Stimulated activated CD4-positive, alpha-beta T cell treated with anti-CD3 and anti-CD28 coated beads, Interleukin-1b, Interleukin-23, amount 100 ng/mL, for 48 hours (primary cell): ENCODE measurements around the gene DEFB131A.
"Not testable (repeated sequence)": the region's sequence is repeated elsewhere in the genome, so short reads cannot be mapped to it uniquely, and the experiment has no call there.

Experiments
- DNase-seq: peaks from one replicate; pipeline ENCODE4 v3.0.0-alpha.2; 2020

Gene DEFB131A, protein sequence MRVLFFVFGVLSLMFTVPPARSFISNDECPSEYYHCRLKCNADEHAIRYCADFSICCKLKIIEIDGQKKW

DNA sequence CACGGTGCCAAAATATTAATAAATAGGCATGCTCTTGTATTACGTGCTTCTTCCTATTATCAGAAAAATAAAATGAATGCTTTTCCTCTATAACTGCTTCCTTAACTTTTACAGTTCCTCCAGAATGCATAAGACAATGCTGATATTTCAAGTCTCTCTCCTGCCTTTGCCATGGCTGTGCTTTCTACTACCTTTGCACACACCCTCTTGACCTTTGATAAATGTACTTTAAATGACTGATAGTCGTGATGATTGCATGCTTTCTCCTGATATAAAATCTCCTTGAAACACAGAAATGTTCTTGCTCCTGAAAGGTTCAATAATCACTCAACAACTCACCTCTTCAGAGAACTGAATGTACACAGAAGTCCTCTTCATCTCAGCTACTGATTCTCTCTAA is at the start of gene DEFB131A:
DEFB131A (plus strand) TSS at position 301 of the 400 bp plus-strand sequence. CDS start 120 bp downstream, outside the sequence.
- not testable (repeated sequence) for DNase-seq

DNA sequence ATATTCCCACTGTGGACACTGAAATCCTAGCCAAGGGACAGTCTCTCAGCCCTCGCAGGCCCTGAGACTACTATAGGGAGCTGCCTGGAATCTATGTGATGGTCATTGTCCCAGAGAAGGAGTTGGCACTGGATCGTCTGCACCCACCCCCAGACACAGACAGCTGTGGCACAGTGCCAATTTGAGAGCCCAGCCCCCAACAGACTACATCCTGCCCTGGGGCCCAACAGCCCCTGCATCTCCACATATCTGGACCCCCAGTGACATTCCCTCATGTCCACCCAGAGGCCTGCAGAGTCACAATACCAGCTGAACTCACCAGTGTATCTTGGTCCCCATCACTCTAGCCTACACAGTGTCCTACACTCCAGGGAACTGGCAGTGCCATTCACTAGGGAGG is 38.4 kb upstream of the DEFB131A start:
- DNase-seq = not testable (repeated sequence)

DNA sequence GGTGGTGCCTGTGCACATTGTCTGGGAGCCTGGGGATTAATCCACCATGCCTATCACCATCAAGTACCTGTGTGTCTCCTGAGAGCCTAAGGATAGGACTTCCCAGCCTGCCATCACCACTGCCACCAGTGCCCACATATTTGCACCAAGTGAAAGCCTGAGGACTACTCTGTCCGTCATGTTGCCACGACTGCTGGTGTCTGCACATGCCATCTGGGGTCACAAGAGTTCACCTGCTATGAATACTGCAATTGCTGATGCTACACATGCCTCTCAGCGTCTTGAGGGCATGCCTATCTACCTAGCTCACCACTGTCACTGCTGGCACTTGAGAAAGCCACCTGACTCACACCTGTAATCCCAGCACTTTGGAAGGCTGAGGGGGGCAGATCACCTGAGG is 37.7 kb upstream of the DEFB131A start:
- not testable (repeated sequence) for DNase-seq

DNA sequence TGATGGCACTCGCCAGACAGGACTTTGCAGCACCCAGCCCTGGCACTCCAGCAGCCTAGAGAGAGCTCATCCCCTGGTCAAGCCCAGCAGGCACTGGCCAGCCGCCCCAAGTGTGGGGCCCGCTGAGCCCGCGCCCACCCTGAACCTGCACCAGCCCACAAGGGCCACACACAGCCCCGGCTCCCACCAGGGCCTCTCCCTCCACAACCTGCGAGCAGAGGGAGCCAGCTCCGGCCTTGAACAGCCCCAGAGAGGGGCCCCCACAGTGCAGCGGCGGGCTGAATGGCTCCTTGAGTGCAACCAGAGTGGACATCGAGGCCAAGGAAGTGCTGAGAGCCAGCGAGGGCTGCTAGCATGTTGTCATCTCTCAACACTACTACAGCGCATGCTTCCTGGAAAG is 34.4 kb upstream of the DEFB131A start:
- DNase-seq = no peak

DNA sequence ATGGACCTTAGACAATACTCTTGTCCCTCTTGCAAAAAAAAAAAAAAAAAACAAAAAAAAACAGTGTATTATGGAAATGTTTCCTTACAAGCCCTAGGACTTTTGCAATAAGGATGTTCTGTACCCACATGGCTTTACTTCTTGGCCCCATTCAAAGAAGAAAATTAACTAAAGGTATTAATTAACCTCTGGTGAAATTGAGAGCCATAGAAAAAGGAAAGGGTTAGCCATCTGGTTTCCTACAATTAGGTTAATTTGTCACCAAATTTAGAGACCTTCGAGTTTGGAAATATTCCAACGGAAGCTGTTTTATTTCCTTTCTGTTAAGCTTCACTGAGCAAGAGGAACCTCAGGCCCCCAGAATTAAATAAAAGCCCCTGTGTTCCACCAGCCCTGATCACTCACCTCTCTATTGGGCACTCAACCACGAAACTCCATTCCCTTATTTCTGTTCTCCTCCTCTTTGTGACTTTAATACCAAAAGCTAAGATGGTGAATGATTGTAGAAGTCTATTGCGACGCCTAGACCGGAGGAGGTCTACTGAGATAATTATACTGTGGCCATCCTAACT is 22.2 kb upstream of the DEFB131A start:
- not testable (repeated sequence) for DNase-seq

DNA sequence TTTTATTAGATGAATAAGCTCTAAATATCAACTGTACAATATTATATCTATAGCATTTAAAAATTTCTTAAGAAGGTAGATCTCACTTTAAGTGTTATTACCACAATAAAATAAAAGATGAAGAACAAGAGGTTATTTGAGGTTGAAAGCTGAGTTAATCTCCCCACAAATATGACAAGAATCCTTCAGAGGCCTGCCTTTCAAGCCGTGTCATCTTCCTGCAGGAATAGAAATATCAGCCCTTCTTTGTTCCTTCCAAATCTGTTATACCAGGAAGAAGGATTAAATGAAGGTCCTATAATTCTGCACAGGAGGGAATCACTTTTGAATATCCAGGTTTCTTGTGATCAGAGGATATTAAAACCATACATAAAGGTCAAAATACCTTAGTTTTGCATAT is 18.3 kb upstream of the DEFB131A start:
- not testable (repeated sequence) for DNase-seq

DNA sequence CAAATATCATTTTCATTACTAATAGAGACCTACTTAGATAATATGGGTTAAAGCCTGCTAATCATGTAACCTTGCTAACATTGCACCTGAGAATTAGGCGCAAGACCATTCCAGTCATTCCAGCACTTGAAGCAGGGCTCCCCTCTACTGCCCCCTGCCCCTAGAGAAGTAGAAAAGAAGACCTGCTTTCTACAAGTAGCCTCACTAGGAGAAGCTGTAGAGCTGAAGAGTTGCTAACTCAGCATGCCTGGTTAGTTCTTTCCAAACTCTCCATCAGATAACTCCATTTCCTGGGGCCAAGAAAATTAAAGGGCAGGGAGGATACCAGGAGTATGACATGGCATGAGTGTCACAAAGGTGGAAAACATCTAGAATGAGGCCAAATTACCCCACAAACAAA is 14.2 kb upstream of the DEFB131A start:
- not testable (repeated sequence) for DNase-seq

DNA sequence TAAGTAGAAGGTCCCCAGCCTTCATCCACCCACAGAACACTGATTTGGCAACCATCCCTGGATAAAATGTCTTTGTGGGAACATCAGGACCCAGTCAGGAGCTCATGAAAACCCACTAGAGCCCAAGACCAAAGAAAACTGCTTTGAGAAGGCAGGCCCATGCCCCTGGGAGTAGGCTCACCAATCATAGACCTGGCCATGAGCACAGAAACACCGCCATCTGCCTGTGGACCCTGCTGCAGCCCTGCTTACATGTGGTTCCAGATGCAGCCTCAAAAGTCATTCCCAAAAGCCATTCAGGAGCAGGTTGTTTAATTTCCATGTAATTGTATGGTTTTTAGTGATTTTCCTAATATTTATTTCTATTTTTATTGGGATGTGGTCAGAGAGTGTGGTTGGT is 10.9 kb upstream of the DEFB131A start:
- not testable (repeated sequence) for DNase-seq

DNA sequence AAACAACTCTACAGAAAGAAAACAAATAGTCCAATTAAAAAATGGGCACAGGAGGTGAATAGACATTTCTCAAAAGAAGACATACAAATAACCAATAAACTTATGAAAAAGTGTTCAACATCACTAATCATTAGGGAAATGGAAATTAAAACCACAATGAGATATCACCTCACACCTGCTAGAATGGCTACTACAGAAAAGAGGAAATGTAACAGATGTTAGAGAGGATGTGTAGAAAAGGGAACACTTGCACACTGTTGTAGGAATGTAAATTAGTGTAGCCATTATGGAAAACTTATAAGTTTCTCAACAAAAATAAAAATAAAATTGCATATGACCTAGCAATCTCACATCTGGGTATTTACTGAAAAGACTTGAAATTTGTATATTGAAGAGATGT is 7.5 kb upstream of the DEFB131A start:
- not testable (repeated sequence) for DNase-seq

DNA sequence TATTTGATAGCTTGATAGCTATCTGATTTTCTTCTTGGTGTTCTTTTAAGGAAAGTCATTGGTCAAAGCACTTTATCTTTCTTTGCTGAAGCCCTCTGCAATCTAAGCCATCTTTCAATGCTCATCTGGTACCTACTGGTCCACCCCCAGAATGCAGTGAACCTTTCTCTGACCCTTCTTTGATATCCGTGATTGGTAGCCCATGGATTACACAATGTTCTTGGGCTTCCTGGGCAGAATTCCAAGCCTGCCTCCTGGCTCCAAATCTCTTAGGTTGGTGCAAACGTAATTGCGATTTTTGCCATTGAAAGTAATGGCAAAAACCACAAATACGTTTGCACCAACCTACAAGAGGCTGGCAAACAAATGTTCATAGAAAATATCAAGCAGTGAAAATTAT is 1.9 kb upstream of the DEFB131A start:
- DNase-seq = not testable (repeated sequence)

DNA sequence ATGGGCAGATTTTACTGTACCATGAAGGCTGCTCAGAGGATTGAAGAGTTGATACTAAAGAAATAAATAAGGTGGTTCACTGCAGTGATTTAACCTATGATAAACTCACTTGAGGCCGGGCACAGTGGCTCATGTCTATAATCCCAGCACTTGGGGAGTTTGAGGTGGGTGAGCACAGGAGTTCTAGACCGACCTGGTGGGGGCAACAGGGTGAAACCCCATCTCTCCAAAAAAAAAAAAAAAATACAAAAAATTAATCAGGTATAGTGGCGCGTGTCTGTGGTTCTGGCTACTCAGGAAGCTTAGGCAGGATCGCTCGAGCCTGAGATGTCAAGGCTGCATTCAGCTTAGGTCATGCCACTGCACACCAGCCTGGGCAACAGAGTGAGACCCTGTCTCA is 467 bp downstream of the DEFB131A start:
- not testable (repeated sequence) for DNase-seq

DNA sequence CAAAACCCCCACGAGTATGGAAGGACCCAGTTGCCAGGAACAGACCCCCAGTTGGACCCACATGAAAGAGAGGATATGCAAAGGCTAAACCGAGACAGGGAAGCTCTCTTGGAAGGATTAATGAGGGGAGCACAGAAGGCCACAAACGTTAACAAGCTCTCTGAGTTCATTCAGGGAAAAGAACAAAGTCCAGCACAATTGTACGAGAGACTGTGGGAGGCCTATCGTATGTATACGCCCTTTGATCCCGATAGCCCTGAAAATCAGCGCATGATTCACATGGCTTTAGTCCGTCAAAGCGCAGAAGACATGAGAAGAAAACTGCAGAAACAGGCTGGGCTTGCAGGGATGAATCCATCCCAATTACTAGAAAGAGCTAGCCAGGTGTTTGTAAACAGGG is 8.0 kb downstream of the DEFB131A start:
- not testable (repeated sequence) for DNase-seq

DNA sequence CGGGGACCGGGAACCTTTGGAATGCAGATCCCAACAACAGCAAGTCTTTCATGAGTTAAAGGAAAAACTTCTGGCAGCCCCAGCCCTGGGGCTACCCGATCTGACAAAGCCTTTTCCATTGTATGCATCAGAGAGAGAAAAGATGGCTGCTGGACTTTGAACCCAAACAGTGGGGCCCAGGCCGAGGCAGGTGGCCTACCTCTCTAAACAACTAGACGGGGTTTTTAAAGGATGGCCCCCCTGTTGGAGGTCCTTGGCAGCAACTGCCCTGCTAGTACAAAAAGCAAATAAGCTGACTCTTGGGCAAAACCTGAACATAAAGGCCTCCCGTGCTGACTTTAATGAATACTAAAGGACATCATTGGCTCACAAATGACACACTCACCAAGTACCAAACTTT is 10.1 kb downstream of the DEFB131A start:
- not testable (repeated sequence) for DNase-seq

DNA sequence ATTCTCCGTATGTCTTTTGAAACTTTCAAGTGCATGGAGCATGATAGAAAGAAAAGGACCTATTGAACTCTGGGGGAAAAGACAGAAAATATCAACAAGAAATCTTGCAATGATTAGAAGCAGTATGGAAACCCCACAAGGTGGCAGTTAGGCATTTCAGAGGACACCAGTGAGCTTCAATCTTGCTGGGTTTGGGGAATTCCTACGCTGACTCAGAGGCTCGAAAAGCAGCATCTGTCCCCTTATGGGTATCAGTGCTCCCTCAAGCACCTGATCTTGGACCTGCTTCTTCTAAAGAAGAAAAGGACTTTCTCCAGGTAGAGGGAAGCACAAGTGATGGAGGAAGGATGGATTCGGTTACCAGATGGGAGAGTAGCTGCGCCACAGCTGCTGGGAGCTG is 10.8 kb downstream of the DEFB131A start:
- not testable (repeated sequence) for DNase-seq

DNA sequence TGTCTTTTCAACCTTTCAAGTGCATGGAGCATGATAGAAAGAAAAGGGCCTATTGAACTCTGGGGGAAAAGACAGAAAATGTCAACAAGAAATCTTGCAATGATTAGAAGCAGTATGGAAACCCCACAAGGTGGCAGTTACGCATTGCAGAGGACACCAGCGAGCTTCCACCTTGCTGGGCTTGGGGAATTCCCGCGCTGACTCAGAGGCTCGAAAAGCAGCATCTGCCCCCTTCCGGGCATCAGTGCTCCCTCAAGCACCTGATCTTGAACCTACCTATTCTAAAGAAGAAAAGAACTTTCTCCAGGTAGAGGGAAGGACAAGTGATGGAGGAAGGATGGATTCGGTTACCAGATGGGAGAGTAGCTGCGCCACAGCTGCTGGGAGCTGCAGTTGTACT is 35.3 kb downstream of the DEFB131A start:
- DNase-seq = not testable (repeated sequence)

DNA sequence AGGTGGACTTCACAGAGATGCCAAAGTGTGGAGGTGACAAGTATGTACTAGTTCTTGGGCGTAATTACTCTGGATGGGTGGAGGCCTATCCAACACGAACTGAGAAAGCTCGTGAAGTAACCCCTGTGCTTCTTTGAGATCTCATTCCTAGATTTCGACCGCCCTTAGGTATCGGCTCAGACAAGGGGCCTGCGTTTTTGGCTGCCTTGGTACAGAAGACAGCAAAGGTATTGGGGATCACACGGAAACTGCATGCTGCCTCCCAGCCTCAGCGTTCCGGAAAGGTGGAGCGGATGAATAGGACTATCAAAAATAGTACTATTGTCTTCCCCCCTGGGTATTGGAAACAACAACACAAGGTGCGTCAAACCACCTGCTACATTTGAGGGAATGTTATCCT is 35.9 kb downstream of the DEFB131A start:
- DNase-seq = not testable (repeated sequence)

DNA sequence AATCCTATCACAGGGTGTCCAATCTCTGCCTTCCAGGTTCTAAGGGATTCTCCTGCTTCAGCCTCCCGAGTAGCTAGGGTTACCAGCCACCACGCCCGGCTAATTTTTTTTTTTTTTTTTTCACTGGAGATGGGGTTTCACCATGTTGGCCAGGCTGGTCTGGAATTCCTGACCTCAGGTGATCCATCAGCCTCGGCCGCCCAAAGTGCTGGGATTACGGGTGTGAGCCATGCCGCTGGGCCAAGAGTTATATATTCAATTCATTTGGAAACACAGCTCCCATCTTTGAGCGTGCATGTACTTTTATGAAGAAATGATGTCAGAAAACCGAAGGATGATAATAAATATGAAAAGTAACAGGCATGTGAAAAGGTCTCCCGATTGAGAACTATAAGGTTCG is 38.7 kb downstream of the DEFB131A start:
- DNase-seq = not testable (repeated sequence)

DNA sequence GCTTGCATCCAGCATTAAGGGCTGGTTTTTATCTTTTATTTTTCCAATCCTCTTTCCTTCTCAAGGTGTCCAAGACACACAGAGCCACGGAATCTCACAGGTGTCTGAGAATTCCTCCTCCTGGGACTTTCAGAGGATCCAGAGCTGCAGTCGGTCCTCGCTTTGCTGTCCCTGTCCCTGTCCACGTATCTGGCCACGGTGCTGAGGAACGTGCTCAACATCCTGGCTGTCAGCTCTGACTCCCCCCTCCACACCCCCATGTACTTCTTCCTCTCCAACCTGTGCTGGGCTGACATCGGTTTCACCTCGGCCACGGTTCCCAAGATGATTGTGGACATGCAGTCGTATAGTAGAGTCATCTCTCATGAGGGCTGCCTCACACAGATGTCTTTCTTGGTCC is 39.5 kb downstream of the DEFB131A start:
- DNase-seq = not testable (repeated sequence)

DNA sequence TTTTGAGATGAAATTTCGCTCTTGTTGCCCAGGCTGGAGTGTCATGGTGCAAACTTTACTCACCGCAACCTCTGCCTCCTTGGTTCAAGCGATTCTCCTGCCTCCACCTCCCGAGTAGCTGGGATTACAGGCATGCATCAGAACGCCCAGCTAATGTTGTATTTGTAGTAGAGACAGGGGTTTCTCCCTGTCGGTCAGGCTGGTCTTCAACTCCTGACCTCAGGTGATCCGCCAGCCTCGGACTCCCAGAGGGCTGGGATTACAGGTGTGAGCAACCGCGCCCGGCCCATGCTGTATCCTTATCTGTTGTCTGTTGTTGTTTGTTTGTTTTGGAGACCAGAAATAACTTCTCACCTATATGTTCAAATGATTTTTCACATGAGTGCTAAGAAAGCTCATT is 42.7 kb downstream of the DEFB131A start:
- DNase-seq = not testable (repeated sequence)

DNA sequence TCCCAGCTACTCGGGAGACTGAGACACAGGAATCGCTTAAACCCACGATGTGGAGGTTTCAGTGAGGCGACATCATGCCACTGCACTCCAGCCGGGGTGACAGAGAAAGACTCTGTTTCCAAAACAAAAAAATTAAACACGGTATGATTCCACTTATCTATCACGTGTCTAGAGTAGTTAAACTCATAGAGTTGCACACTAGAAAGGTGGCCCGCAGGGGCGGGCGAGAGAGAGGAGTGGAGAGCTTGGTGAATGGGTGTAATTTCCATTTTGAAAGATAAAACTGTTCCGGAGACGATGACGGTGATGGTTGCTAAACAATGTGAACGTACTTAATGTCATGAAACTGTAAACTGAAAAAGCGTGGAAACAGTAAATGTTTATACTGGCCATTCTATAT is 44.6 kb downstream of the DEFB131A start:
- DNase-seq = not testable (repeated sequence)

DNA sequence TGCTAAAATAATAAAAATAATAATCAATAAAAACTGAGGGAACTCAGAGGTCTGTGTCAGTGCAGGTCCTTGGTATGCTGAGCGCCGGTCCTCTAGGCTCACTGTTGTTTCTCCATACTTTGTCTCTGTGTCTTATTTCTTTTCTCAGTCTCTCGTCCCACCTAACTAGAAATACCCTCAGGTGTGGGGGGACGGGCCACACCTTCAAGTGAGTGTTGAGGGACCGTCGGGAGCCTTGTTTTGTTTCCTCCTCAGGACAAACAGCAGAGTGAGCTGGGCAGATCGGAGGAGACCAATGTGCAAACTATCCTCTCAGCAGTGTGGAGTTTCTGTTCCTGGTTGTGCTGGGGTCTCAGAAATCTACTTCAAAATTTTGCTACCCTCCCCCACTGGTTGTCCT is 46.3 kb downstream of the DEFB131A start:
- not testable (repeated sequence) for DNase-seq

DNA sequence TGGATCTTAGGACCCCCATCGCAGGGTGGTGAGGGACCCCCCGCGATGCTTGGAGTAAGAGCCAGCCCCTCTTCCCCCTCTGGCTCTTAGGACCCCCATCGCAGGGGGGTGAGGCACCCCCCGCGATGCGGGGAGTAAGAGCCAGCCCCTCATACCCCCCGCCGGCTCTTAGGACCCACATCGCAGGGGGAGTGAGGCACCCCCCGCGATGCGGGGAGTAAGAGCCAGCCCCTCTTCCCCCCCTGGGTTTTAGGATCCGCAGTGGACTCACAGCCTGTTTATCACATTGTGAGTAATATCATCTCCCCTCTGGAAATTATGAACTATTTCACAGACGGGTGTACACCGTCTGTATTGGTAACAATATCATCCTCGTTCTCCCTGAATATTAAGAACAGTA is 46.8 kb downstream of the DEFB131A start:
- not testable (repeated sequence) for DNase-seq

DNA sequence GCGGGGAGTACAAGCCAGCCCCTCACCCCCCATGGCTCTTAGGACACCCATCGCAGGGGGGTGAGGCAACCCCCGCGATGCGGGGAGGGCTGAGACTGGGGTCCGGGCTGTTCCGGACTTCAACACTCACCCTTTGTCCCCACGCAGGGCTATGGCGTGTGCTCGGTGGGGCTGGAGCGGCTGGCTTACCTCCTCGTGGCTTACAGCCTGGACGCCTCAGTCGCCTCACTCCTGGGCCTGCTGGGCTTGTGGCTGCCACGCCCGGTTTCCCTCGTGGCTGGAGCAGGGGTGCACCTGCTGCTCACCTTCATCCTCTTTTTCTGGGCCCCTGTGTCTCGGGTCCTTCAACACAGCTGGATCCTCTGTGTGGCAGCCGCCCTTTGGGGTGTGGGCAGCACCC is 49.4 kb downstream of the DEFB131A start:
- DNase-seq = not testable (repeated sequence)

DNA sequence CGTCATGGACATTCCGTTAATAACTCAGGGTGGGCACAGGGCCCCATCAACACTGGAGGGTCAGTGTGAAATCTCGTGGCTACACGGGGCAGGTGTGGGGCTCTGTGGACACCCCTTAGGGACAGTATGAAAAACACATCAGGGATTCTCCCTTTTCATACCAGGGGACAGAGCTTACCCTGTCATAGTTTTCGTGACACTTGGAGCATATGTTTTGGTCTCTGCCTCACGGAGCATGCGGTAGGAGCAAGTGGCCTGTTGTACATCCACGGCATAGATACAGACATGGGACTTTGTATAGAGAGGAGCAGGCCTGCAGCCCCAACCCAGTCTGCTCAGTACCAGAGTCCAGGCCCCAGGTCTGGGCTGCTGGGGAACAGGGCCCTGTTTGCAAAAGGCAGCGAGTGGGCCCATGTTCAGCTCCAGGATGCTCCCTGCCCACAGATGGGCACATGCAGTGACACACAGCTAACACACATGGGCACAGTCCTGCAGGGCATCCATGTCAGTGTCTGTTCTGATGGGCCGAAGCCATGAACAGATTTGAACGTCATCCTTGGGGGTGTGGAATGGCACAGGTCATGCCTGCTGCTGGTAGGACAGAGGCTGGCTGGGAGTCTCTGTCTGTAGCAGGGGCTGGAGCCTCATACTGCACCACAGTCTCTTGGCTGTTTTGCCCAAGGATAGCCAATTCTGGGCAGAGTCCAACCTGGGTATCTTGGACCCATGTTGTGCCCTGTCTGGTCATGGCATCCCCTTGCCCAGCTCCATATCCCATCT is 50.2 kb downstream of the DEFB131A start:
- DNase-seq = not testable (repeated sequence)
